ENCODE data around the gene PCSK6. TPM values are rescaled to one million over a fixed set of nuclear protein-coding genes. Genes with fewer than 3 reads are reported as not detected.

The PCSK6 gene
- polyA plus RNA-seq, 3 donors, result 0.05 to 0.10 TPM; not detected in 1

DNA sequence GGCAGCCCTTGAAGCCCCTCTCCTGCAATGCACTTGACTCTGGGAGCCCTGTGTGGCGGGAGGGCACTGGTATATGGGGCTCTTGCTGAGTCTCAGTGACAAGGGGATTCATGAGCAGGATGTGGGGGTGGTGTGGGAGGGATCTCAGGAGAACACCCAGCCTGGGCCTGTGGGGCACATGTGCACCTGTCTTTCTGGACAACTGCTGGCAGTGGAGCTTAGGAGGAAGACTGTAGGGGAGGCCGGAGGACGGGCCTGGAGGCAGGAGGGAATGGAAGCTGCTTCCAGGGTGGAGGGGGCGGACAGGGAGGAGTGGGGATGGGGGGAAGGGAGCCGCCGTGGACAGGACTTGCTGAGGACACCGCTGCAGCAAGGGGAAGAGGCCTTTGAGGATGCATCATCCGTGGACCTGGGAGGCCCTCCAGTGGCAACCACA is 183.7 kb downstream of the PCSK6 start:
- Histone ChIP-seq H4K20me1 (ENCODE audit: insufficient read depth, low read length) (no peaks in the 10 kb centered on the region), H3K36me3 (replicated peaks in 1 of 2; ENCODE audit: control insufficient read depth in 1 of 2, insufficient read depth in 2 of 2, low read length in 2 of 2) (no peaks in the 10 kb centered on the region), H3K79me2 (ENCODE audit: insufficient read depth, low read length) (no peaks in the 10 kb centered on the region), H3K27ac (ENCODE audit: low read depth in 1 of 2, low read length in 2 of 2) (no peak overlapping the region), H3K4me1 (ENCODE audit: control insufficient read depth in 1 of 2, insufficient read depth in 2 of 2, low read length in 2 of 2) (no peaks in the 10 kb centered on the region), H3K27me3 (ENCODE audit: control insufficient read depth in 2 of 2, insufficient read depth in 2 of 2, low read length in 2 of 2) (no peaks in the 10 kb centered on the region), H2AFZ (ENCODE audit: insufficient read depth, low read depth, low read length, poor library complexity, severe bottlenecking) (no peak overlapping the region), H3K4me3 (replicated peaks in 1 of 3; ENCODE audit: low read depth in 2 of 3, low read length in 3 of 3) (no peak overlapping the region), H3K9ac (ENCODE audit: insufficient read depth, low read length, poor library complexity, severe bottlenecking) (no peak overlapping the region), H3K9me3 (replicated peaks in 1 of 2; ENCODE audit: control insufficient read depth in 1 of 2, insufficient read depth in 1 of 2, low read length in 2 of 2) (no peaks in the 10 kb centered on the region), H3K4me2 (replicated peaks; ENCODE audit: extremely low read depth, low read length, poor library complexity, severe bottlenecking) (no peak overlapping the region)
- WGBS (ENCODE audit: insufficient coverage), result 100% methylated on average over 2 of the region's 8 CpGs
- no peaks in the 10 kb centered on the region for H3K4me1 Mint-ChIP-seq
- no peaks in the 10 kb centered on the region for H3K36me3 Mint-ChIP-seq
- DNase-seq, result no peak
- no peak overlapping the region for H3K4me3 Mint-ChIP-seq
- H3K27ac Mint-ChIP-seq, result no peak overlapping the region
- intact Hi-C loops (cut with micrococcal nuclease), result no loop called here
- peaks cover 0 to 2% (median 0%) of the 10 kb centered on the region in 7 donors for H3K9me3 Mint-ChIP-seq
- peaks cover 5 to 20% (median 14%) of the 10 kb centered on the region in 3 donors for H3K27me3 Mint-ChIP-seq (ENCODE audit: low read depth in 3 of 3)
- TF ChIP-seq, protein P1, sequence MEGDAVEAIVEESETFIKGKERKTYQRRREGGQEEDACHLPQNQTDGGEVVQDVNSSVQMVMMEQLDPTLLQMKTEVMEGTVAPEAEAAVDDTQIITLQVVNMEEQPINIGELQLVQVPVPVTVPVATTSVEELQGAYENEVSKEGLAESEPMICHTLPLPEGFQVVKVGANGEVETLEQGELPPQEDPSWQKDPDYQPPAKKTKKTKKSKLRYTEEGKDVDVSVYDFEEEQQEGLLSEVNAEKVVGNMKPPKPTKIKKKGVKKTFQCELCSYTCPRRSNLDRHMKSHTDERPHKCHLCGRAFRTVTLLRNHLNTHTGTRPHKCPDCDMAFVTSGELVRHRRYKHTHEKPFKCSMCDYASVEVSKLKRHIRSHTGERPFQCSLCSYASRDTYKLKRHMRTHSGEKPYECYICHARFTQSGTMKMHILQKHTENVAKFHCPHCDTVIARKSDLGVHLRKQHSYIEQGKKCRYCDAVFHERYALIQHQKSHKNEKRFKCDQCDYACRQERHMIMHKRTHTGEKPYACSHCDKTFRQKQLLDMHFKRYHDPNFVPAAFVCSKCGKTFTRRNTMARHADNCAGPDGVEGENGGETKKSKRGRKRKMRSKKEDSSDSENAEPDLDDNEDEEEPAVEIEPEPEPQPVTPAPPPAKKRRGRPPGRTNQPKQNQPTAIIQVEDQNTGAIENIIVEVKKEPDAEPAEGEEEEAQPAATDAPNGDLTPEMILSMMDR (IDR thresholded peaks at IDR 0.05), result no peak

DNA sequence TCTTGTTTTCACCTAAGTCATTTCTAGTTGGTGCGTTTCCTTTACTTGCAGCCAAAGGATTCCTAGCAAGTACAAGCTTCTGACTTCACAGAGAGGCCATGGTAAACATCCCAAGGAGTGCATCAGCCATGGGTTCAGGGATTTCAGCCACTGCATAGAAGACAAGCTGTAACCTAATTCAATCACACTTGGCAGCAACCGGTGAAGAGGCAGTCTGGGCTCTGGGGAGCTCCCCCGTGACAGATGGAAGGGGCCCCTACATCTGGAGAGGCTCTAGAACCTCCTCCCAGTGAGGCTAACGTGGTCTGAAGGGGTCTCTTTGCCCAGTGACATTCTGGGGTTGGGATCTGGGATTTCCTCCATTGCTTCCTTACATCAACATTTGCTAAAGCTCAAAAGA is 186.1 kb downstream of the PCSK6 start:
- H3K36me3 Mint-ChIP-seq, result no peaks in the 10 kb centered on the region
- TF ChIP-seq, protein P1 (IDR thresholded peaks at IDR 0.05), result no peak
- Histone ChIP-seq H3K27me3 (ENCODE audit: control insufficient read depth in 2 of 2, insufficient read depth in 2 of 2, low read length in 2 of 2) (no peaks in the 10 kb centered on the region), H3K27ac (ENCODE audit: low read depth in 1 of 2, low read length in 2 of 2) (no peak overlapping the region), H4K20me1 (ENCODE audit: insufficient read depth, low read length) (no peaks in the 10 kb centered on the region), H3K4me3 (replicated peaks in 1 of 3; ENCODE audit: low read depth in 2 of 3, low read length in 3 of 3) (no peak overlapping the region), H3K9ac (ENCODE audit: insufficient read depth, low read length, poor library complexity, severe bottlenecking) (no peak overlapping the region), H2AFZ (ENCODE audit: insufficient read depth, low read depth, low read length, poor library complexity, severe bottlenecking) (no peak overlapping the region), H3K36me3 (replicated peaks in 1 of 2; ENCODE audit: control insufficient read depth in 1 of 2, insufficient read depth in 2 of 2, low read length in 2 of 2) (no peaks in the 10 kb centered on the region), H3K79me2 (ENCODE audit: insufficient read depth, low read length) (no peaks in the 10 kb centered on the region), H3K9me3 (replicated peaks in 1 of 2; ENCODE audit: control insufficient read depth in 1 of 2, insufficient read depth in 1 of 2, low read length in 2 of 2) (no peaks in the 10 kb centered on the region), H3K4me2 (replicated peaks; ENCODE audit: extremely low read depth, low read length, poor library complexity, severe bottlenecking) (no peak overlapping the region), H3K4me1 (ENCODE audit: control insufficient read depth in 1 of 2, insufficient read depth in 2 of 2, low read length in 2 of 2) (no peaks in the 10 kb centered on the region)
- peaks cover 2% of the 10 kb centered on the region for H3K4me1 Mint-ChIP-seq
- intact Hi-C loops (cut with micrococcal nuclease), result loop anchor here in 1 of 2 donors (5.0 kb wide), 1 partner anchor 204 kb away; no protein-coding TSS in a partner anchor
- no peak for DNase-seq
- peaks cover 0 to 2% (median 0%) of the 10 kb centered on the region in 7 donors for H3K9me3 Mint-ChIP-seq
- WGBS (ENCODE audit: insufficient coverage), result 85% methylated on average over 2 of the region's 4 CpGs
- peaks cover 3 to 15% (median 13%) of the 10 kb centered on the region in 3 donors for H3K27me3 Mint-ChIP-seq (ENCODE audit: low read depth in 3 of 3)
- H3K4me3 Mint-ChIP-seq, result no peak overlapping the region
- no peak overlapping the region for H3K27ac Mint-ChIP-seq

Data from CD14-positive monocyte (primary cell).